K562 (cell line): ENCODE data around the gene PLEKHG5. TPM values are rescaled to one million over a fixed set of nuclear protein-coding genes. Genes with fewer than 3 reads are reported as not detected.

Experiments
- BCOR ChIP-seq: fragments of 450-650 bp; IDR thresholded peaks from 2 replicates; pipeline ENCODE4 v1.6.1; 2016
- BRCA1 ChIP-seq, 2 experiments: fragments of 450-650 bp in 1 of 2; sonication (generic) in 1 of 2; formaldehyde crosslinking in 1 of 2; IDR thresholded peaks; 2 replicates each; pipeline versions ENCODE4 v1.5.0 to v1.6.1; 2017 to 2020; ENCODE audit warnings: mild to moderate bottlenecking in 1 of 2, missing genetic modification reagents in 1 of 2
- CBX3 ChIP-seq, 2 experiments: IDR thresholded peaks; 1 replicate in 1 of 2; 2 replicates in 1 of 2; pipeline ENCODE4 v1.6.1; 2012; ENCODE audit warnings: inconsistent platforms in 2 of 2, low read length in 2 of 2, borderline replicate concordance in 1 of 2, control low read depth in 1 of 2
- CCNT2 ChIP-seq: IDR thresholded peaks from 2 replicates; pipeline ENCODE4 v1.6.1; 2011; ENCODE audit warnings: borderline replicate concordance, low read depth, mild to moderate bottlenecking, moderate library complexity, mixed read lengths, low read length; ENCODE audit not compliant: insufficient read length; ENCODE audit errors: extremely low read depth
- ETV5 ChIP-seq: sonication (generic); formaldehyde crosslinking; IDR thresholded peaks from 2 replicates; pipeline ENCODE4 v1.4.0; 2020; ENCODE audit warnings: low read depth, mild to moderate bottlenecking, missing genetic modification reagents
- FOXJ3 ChIP-seq: sonication (generic); formaldehyde crosslinking; IDR thresholded peaks from 2 replicates; pipeline ENCODE4 v1.4.0; 2020; ENCODE audit warnings: mild to moderate bottlenecking, missing genetic modification reagents
- HDAC1 ChIP-seq, 2 experiments: fragments of 450-650 bp; IDR thresholded peaks; 2 replicates each; pipeline ENCODE4 v1.6.1; 2016 to 2017; ENCODE audit warnings: inconsistent platforms in 1 of 2, mild to moderate bottlenecking in 1 of 2, moderate library complexity in 1 of 2
- HIVEP1 ChIP-seq: fragments of 250-450 bp; sonication (Bioruptor Pico); IDR thresholded peaks from 2 replicates; pipeline ENCODE4 v1.4.0; 2020; ENCODE audit warnings: mild to moderate bottlenecking
- HOXB6 ChIP-seq: fragments of 250-450 bp; sonication (Bioruptor Pico); IDR thresholded peaks from 2 replicates; pipeline ENCODE4 v1.5.1; 2022; ENCODE audit warnings: mild to moderate bottlenecking, borderline replicate concordance
- KLF10 ChIP-seq: fragments of 250-450 bp; sonication (Bioruptor Pico); IDR thresholded peaks from 2 replicates; pipeline ENCODE4 v1.6.1; 2021; ENCODE audit warnings: matching md5 sums
- MAFG ChIP-seq: fragments of 450-650 bp; conservative IDR thresholded peaks from 2 replicates; pipeline ENCODE4 v1.6.1; 2016; ENCODE audit warnings: missing genetic modification characterization, missing compliant biosample characterization
- MAZ ChIP-seq, 2 experiments: fragments of 450-650 bp in 1 of 2; sonication (generic) in 1 of 2; formaldehyde crosslinking; IDR thresholded peaks in 1 of 2; conservative IDR thresholded peaks in 1 of 2; 2 replicates each; pipeline versions ENCODE4 v1.4.0 to v1.5.0; 2020; ENCODE audit warnings: mild to moderate bottlenecking in 1 of 2, missing genetic modification reagents in 1 of 2
- MCM3 ChIP-seq: fragments of 450-650 bp; IDR thresholded peaks from 2 replicates; pipeline ENCODE4 v1.6.1; 2016
- MTA1 ChIP-seq: fragments of 450-650 bp; IDR thresholded peaks from 2 replicates; pipeline ENCODE4 v1.6.1; 2017; ENCODE audit warnings: borderline replicate concordance
- MXD1 ChIP-seq: fragments of 250-450 bp; sonication (Bioruptor Pico); IDR thresholded peaks from 2 replicates; pipeline ENCODE4 v1.8.0; 2021; ENCODE audit warnings: borderline replicate concordance, mild to moderate bottlenecking, moderate library complexity; ENCODE audit not compliant: poor library complexity, severe bottlenecking
- NR2C1 ChIP-seq, 2 experiments: fragments of 450-650 bp; IDR thresholded peaks; 2 replicates each; pipeline ENCODE4 v1.6.1; 2017; ENCODE audit warnings: mild to moderate bottlenecking in 2 of 2, antibody characterized with exemption in 1 of 2, inconsistent platforms in 1 of 2, missing compliant biosample characterization in 1 of 2, missing genetic modification characterization in 1 of 2
- NRF1 ChIP-seq, 2 experiments: fragments of 450-650 bp; IDR thresholded peaks in 1 of 2; conservative IDR thresholded peaks in 1 of 2; 2 replicates each; pipeline ENCODE4 v1.6.1; 2014; ENCODE audit warnings: mild to moderate bottlenecking in 2 of 2
- POLR2A ChIP-seq: fragments of 450-650 bp; conservative IDR thresholded peaks from 2 replicates; pipeline ENCODE4 v1.6.1; 2016
- POLR2AphosphoS5 ChIP-seq: IDR thresholded peaks from 2 replicates; pipeline ENCODE4 v1.6.1; 2011; ENCODE audit warnings: mild to moderate bottlenecking, low read depth, low read length, moderate library complexity; ENCODE audit not compliant: control insufficient read depth, insufficient read depth
- PRMT5 ChIP-seq: sonication (generic); formaldehyde crosslinking; IDR thresholded peaks from 2 replicates; pipeline ENCODE4 v1.5.0; 2020; ENCODE audit warnings: missing genetic modification reagents
- SETDB1 ChIP-seq: IDR thresholded peaks from one replicate; pipeline ENCODE4 v1.6.1; 2012; ENCODE audit warnings: low read length, control low read depth, inconsistent platforms
- SIRT6 ChIP-seq: IDR thresholded peaks from one replicate; pipeline ENCODE4 v1.6.1; 2012; ENCODE audit warnings: low read depth, mild to moderate bottlenecking, control low read depth, inconsistent platforms, low read length, moderate library complexity
- SMARCC2 ChIP-seq: fragments of 450-650 bp; IDR thresholded peaks from 2 replicates; pipeline ENCODE4 v1.6.1; 2017; ENCODE audit warnings: antibody characterized with exemption, moderate library complexity, mild to moderate bottlenecking, low read depth
- SP1 ChIP-seq: sonication (generic); formaldehyde crosslinking; IDR thresholded peaks from 2 replicates; pipeline ENCODE4 v1.8.1; 2022; ENCODE audit warnings: mild to moderate bottlenecking, missing genetic modification reagents
- XRCC4 ChIP-seq: IDR thresholded peaks from one replicate; pipeline ENCODE4 v1.6.1; 2011; ENCODE audit not compliant: insufficient read depth, insufficient read length; ENCODE audit errors: extremely low read depth
- ZBTB7A ChIP-seq: IDR thresholded peaks from 2 replicates; pipeline ENCODE4 v1.6.1; 2011; ENCODE audit warnings: low read depth, mild to moderate bottlenecking, low read length, moderate library complexity, borderline replicate concordance; ENCODE audit not compliant: control insufficient read depth
- ZNF280A ChIP-seq: fragments of 450-650 bp; IDR thresholded peaks from 2 replicates; pipeline ENCODE4 v1.6.1; 2018; ENCODE audit warnings: mild to moderate bottlenecking, low read depth; ENCODE audit not compliant: partially characterized antibody
- ZNF551 ChIP-seq: fragments of 250-450 bp; sonication (Bioruptor Pico); IDR thresholded peaks from 2 replicates; pipeline ENCODE4 v1.5.0; 2021; ENCODE audit warnings: mild to moderate bottlenecking, moderate library complexity
- ZSCAN29 ChIP-seq: fragments of 450-650 bp; IDR thresholded peaks from 2 replicates; pipeline ENCODE4 v1.6.1; 2017
- polyA plus RNA-seq, 8 experiments: library from polyadenylated mRNA; depleted of rRNA in 4 of 8; stranded (reverse) in 5 of 8; unstranded in 3 of 8; fragments of >200 nt; fragmentation: Nextera tagmentation in 2 of 8; fragmentation: Illumina TruSeq in 1 of 8; extraction: Ambion mirVana in 2 of 8; extraction: Trizol in 1 of 8; gene quantifications; 2 replicates each; pipeline versions ENCODE4 v1.2.1 to v1.2.3, GENCODE V29; 2011 to 2014; ENCODE audit warnings: inconsistent platforms in 1 of 8, missing spikeins in 1 of 8
- total RNA-seq, 7 experiments: library from RNA; depleted of rRNA in 6 of 7; stranded (reverse); fragments of >200 nt in 6 of 7; fragmentation: Illumina TruSeq in 2 of 7; extraction: Trizol in 2 of 7; gene quantifications; 2 replicates each; pipeline versions ENCODE4 v1.2.1 to v1.2.3, GENCODE V29; 2011 to 2021; ENCODE audit warnings: low replicate concordance in 1 of 7

PLEKHG5 gene
- total and polyA plus RNA-seq, 9 of the 15 experiments (the other 6 are each of a cell fraction or from before 2014, with no cell fraction given): 0.04 to 0.29 (median 0.09) TPM; not detected in 3

- TF ChIP-seq MXD1 (CRISPR knock-in tag) (no peak), CBX3 (IDR thresholded peaks at IDR 0.05; ENCODE audit: borderline replicate concordance in 1 of 2, low read length in 2 of 2) (no peak), ZNF280A (no peak), MTA1 (no peak), FOXJ3 (CRISPR knock-in tag) (no peak), SMARCC2 (no peak), PRMT5 (CRISPR knock-in tag) (no peak), MCM3 (no peak), POLR2AphosphoS5 (no peak), BCOR (no peak), ZNF551 (no peak), MAZ (CRISPR knock-in tag; conservative IDR thresholded peaks at IDR 0.05 in 1 of 2, IDR thresholded peaks at IDR 0.05 in 1 of 2) (peak in 1 of 2 experiments; percentile 18; a peak in 1 of 4 replicates), MAFG (tag) (no peak), SETDB1 (no peak), BRCA1 (IDR thresholded peaks at IDR 0.05) (no peak), BRCA1 (CRISPR knock-in tag; IDR thresholded peaks at IDR 0.05) (no peak), POLR2A (no peak), HDAC1 (IDR thresholded peaks at IDR 0.05) (0 out of 4 replicates have a peak, but pooled peaks of 1 of the 2 experiments have one; percentile 7), XRCC4 (no peak), CCNT2 (no peak), NR2C1 (IDR thresholded peaks at IDR 0.05) (no peak), NR2C1 (tag; IDR thresholded peaks at IDR 0.05) (no peak), SP1 (CRISPR knock-in tag) (peak; percentile 10; the same call in 1 of the 2 replicates), ZSCAN29 (no peak), KLF10 (CRISPR knock-in tag) (no peak), SIRT6 (no peak), HOXB6 (CRISPR knock-in tag) (no peak), HIVEP1 (CRISPR knock-in tag) (no peak), NRF1 (conservative IDR thresholded peaks at IDR 0.05 in 1 of 2, IDR thresholded peaks at IDR 0.05 in 1 of 2) (no peak), ETV5 (CRISPR knock-in tag) (no peak), ZBTB7A (peak; percentile 27; the same call in 1 of the 2 replicates)
These were observed 67.4 kb downstream of the PLEKHG5 start (continued) for GRCh38 chr1:6424000-6424565.
